Chondrocyte (in vitro differentiated cells): ENCODE data around the gene PCYT2. TPM values are rescaled to one million over a fixed set of nuclear protein-coding genes. Genes with fewer than 3 reads are reported as not detected.

Experiments used
- DNase-seq: peaks from one replicate; pipeline ENCODE4 v3.0.0; 2021; ENCODE audit warnings: mixed read lengths, low spot score
- H3K27ac Mint-ChIP-seq: one replicate; pipeline ENCODE4 v1.8.0; 2021; ENCODE audit warnings: mild to moderate bottlenecking, moderate library complexity, mixed read lengths; ENCODE audit not compliant: unreplicated experiment
- H3K27me3 Mint-ChIP-seq: 2 replicates; pipeline ENCODE4 v1.8.0; 2021; ENCODE audit warnings: low read depth, mixed read lengths
- H3K36me3 Mint-ChIP-seq: 2 replicates; pipeline ENCODE4 v1.8.0; 2021; ENCODE audit warnings: low read depth, mixed read lengths
- H3K4me1 Mint-ChIP-seq: 2 replicates; pipeline ENCODE4 v1.8.0; 2021; ENCODE audit warnings: low read depth, mild to moderate bottlenecking, mixed read lengths
- H3K4me3 Mint-ChIP-seq: one replicate; pipeline ENCODE4 v1.8.0; 2021; ENCODE audit warnings: mild to moderate bottlenecking, moderate library complexity, mixed read lengths; ENCODE audit not compliant: unreplicated experiment
- H3K9me3 Mint-ChIP-seq: 2 replicates; pipeline ENCODE4 v1.8.0; 2021; ENCODE audit warnings: low read depth, mixed read lengths
- total RNA-seq: library from RNA; stranded (reverse); gene quantifications from 3 replicates; pipeline ENCODE4 v1.2.1, GENCODE V29; 2021
- TF ChIP-seq, protein P1 (sequence below): fragments of 200-600 bp; sonication (generic); IDR thresholded peaks from 2 replicates; pipeline ENCODE4 v1.5.0; 2021; ENCODE audit warnings: antibody characterized with exemption, mild to moderate bottlenecking, moderate library complexity

The PCYT2 gene
- total RNA-seq, 1 donor from 2014 or later: 28.8 TPM

DNA sequence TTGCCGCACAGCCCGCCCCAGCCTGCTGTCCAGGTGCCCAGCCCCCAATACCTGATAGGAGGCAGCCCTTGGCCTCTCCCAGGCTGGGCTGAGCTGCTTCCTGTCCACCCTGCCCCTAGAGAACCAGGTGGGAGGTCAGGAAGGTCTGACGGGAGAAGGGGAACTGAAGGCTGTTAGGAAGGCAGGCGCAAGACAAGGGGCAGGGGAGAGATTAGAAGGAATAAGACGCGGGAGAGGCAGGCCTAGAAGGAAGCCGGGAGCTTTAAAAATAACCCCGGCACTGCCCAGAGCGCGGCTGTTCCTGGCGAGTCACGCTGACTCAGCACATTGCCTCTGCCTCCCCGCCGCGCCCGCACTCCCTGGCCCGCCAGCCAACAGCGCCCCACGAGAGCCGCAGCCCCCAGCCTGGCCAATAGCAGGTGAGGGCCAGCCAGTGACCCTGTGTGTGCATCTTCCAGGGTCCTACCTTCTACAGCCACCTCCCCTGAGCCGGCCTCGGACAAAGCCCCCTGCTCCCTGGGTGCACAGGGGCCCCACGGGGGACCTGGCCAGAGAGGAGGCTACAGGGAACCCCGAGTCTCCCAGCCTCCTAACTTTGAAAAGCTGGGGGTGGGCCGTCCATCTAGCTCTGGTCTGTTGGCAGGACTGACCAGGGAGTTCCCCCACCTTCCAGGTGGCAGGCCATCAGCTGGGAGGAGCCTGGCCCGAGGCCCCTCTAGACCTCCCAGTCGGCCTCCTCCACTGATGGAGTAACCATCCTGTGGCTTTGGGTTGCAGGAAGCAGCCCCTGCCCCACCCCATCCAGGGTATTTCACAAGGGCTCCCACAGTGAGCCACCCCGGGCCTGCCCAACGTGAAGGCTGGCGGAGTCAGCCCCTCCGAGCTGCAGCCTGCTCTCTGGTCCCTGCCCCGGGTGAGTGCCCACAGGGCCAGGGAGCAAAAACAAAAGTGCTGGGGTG is 12.4 kb upstream of the PCYT2 start:
- no peaks in the 10 kb centered on the region for H3K9me3 Mint-ChIP-seq
- TF ChIP-seq, protein P1, sequence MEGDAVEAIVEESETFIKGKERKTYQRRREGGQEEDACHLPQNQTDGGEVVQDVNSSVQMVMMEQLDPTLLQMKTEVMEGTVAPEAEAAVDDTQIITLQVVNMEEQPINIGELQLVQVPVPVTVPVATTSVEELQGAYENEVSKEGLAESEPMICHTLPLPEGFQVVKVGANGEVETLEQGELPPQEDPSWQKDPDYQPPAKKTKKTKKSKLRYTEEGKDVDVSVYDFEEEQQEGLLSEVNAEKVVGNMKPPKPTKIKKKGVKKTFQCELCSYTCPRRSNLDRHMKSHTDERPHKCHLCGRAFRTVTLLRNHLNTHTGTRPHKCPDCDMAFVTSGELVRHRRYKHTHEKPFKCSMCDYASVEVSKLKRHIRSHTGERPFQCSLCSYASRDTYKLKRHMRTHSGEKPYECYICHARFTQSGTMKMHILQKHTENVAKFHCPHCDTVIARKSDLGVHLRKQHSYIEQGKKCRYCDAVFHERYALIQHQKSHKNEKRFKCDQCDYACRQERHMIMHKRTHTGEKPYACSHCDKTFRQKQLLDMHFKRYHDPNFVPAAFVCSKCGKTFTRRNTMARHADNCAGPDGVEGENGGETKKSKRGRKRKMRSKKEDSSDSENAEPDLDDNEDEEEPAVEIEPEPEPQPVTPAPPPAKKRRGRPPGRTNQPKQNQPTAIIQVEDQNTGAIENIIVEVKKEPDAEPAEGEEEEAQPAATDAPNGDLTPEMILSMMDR: peak; percentile 19
- H3K36me3 Mint-ChIP-seq: peaks cover 8% of the 10 kb centered on the region
- H3K4me1 Mint-ChIP-seq: peaks cover 41% of the 10 kb centered on the region
- peak overlapping the region; percentile 93 for H3K27ac Mint-ChIP-seq
- H3K4me3 Mint-ChIP-seq: peak overlapping the region; percentile 69
- no peak for DNase-seq
- H3K27me3 Mint-ChIP-seq: no peaks in the 10 kb centered on the region

DNA sequence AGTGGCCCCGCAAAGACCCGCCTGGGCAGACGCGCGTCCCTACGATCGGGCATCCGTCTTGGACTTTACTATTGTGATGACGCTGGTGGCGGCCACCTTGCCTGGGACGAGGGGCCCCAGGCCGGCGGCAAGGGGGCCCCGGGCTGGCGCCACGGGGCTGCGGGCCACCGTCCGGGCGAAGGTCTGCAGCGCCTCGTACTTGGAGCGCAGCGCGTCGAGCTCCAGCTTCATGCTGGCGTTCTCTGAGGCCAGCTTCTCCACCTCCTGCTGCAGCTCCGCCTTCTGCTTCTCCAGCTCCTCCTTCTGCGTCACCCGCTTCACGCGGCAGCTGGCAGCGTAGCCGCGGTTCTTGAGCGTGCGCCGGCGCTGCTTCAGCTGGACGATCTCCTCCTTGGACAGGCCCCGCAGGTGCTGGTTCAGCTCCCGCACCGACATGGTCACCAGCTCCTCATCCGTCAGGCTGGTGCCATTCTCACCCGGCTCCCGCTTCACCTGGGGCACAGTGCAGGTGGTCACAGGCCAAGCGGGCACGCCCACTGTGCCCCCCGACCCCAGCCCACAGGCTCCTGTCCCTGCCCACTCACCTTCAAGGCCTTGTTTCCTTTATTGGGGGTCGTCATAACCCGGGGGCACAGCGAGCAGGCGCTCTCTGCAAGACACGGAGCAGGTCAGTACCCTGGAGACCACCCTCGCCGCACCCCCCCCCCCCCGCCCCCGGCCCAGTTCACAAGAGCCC is 11.5 kb upstream of the PCYT2 start:
- Mint-ChIP-seq H3K27ac (peak overlapping the region; percentile 49), H3K27me3 (no peaks in the 10 kb centered on the region), H3K36me3 (peaks cover 8% of the 10 kb centered on the region), H3K4me3 (no peak overlapping the region), H3K4me1 (peaks cover 46% of the 10 kb centered on the region), H3K9me3 (no peaks in the 10 kb centered on the region)
- TF ChIP-seq, protein P1: no peak
- DNase-seq: no peak

DNA sequence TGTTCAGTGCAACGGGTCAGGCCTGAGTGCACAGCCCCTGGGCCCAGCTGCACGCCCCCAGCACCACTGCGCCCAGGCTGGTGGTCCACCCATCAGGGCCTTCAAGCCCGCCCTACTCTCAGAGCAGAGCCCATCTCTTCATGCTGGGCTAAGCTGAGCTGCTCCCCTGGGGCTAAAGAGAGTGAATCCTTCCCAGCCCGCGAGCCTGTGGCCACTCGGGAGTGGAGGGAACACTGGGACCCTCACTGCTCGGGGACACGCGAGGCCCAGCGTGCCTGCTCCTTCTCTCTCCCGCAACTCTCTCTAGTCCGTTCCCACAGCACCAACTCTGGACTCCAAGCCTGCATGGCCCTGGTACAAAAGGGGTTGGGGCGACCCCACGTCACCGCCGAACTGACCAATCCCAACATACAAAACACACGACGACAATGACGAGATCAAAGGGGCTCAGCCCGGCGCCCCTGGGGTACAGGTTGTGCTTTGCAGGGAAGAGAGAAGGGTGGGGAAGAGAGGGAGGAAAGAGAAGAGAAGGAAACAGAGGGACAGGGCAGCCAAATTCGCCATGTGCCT is 10.9 kb upstream of the PCYT2 start:
- Mint-ChIP-seq H3K36me3 (peaks cover 8% of the 10 kb centered on the region), H3K27ac (peak overlapping the region; percentile 49)

DNA sequence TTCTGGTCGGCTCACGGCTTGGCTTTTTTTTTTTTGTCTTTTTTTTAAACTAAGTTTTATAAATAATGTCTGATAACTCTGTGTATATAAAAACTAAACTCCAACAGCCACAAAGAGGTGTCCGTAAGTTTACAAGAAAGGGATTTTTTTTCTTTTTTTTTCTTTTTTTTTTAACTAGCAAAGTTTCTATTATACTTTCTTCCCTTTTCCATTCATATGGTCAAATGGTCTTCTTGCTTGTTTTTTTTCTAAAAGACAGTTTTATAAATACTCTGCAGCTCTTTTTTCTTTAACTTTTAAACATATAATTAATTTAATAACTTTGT is 10.3 kb upstream of the PCYT2 start:
- Mint-ChIP-seq H3K36me3 (peaks cover 8% of the 10 kb centered on the region), H3K9me3 (no peaks in the 10 kb centered on the region), H3K27ac (no peak overlapping the region), H3K4me3 (no peak overlapping the region), H3K4me1 (peaks cover 56% of the 10 kb centered on the region), H3K27me3 (no peaks in the 10 kb centered on the region)
- TF ChIP-seq, protein P1: no peak
- no peak for DNase-seq

More for the DNA sequence above, 10.9 kb upstream of the PCYT2 start:
- no peaks in the 10 kb centered on the region for H3K9me3 Mint-ChIP-seq
- no peaks in the 10 kb centered on the region for H3K27me3 Mint-ChIP-seq
- TF ChIP-seq, protein P1: no peak
- no peak for DNase-seq
- no peak overlapping the region for H3K4me3 Mint-ChIP-seq
- peaks cover 50% of the 10 kb centered on the region for H3K4me1 Mint-ChIP-seq
